ENCODE results near the gene SPAST.

- TF ChIP-seq POLR2A (IDR thresholded peaks at IDR 0.05; ENCODE audit: low read depth, low read length) (peak; percentile 69), POLR2AphosphoS5 (IDR thresholded peaks at IDR 0.05; ENCODE audit: low read depth, low read length) (peak; percentile 74), SPI1 (IDR thresholded peaks at IDR 0.05; ENCODE audit: low read depth, low read length) (no peak), PAX5 (IDR thresholded peaks at IDR 0.05; ENCODE audit: insufficient read depth, low read length, severe bottlenecking) (no peak), TAF1 (IDR thresholded peaks at IDR 0.05; ENCODE audit: low read depth, low read length) (no peak), POU2F2 (IDR thresholded peaks at IDR 0.05; ENCODE audit: low read depth, low read length) (0 out of 2 replicates have a peak, but pooled peaks have one; percentile 19)
These were observed at the start of gene SPAST for GRCh38 chr2:32063310-32064020.

Measured in GM12891 (cell line).